HG03159 (cell line): ENCODE data around the gene LVRN.
A peak's percentile ranks its signal among the peaks of the same experiment; 100 is the strongest.

ENCODE experiments used
- ATAC-seq: cut with Tn5 transposase; IDR thresholded peaks from one replicate; pipeline ENCODE4 v1.9.1; 2021; ENCODE audit warnings: mild to moderate bottlenecking, moderate library complexity; ENCODE audit not compliant: unreplicated experiment

LVRN gene

DNA sequence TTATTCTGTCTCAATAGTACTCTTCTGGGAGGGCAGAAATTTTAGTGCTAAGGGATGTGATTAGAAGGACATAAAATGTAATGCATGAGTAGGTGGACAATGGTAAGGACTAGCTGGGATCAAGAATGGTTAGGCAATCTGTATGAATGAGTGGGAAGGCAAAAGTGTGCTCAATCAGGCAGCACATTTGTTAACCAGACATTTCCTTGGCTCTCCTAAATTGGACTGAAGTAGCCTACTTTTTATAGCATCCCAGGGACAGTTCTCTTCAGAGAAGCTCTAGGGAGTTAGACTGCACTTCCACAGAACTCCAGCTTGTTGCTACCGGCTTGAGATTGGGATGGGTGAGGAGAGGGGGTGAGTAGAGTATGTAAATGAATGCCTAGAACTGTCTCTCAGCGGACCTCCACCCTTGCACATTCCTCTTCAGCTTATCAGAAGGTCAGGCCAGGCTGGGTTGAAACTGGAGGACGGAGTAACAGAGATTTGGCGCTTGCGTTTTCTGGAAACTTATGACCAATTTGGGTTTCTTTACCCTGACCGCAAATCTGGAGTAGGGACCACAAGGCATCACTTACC lies 51.0 kb downstream of the LVRN start:
- no peak for ATAC-seq

DNA sequence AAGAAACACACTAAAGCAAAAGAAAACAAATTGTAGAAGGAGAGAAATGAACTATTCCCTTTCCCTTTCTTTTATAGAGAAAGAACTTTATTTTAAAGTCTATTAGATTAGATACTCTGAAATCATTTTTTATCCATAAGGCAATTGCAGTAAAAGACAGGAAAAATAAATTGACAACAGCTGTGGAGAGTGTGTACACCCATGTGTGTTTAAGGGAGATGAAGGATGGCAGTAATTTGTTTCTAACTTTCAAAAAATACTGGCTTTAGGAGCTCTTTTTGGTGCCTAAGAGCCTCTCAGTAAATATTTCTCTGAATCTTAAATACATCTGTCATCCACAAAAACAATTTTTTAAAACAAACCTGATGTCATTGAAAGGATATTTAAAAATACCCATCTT lies 51.7 kb downstream of the LVRN start:
- no peak for ATAC-seq

DNA sequence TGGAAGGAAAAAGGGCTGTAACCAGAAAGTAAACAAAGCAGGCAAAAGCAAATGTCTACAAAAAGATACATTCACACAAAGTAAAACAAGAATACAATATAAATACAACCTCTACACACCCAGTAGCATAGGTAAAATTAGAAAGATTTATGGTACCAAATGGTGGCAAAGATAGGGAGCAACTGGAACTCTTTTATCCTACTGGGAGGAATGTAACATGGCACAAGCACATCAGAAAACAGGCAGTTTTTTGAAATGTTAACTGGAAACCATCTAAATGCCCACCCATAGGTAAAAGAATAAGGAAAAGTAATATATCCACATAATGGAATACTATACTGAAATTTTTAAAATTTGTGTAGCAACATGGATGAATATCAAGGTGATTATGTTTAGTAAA lies 61.3 kb downstream of the LVRN start:
- ATAC-seq: no peak

DNA sequence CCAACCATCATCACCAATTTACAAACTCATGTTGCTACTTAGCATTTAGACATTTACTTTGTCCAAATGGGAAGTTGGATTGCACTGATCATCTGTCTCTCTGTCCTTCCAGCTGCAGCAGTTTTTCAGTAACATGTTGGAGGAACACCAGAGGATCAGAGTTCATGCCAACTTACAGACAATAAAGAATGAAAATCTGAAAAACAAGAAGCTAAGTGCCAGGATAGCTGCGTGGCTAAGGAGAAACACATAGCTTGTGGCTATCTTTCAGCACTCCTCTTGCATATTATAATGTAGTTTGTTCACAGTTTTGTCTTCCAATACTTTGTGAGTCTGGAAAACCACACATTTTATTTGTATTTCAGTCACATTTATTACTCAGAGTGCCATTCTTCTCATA lies 63.6 kb downstream of the LVRN start:
- ATAC-seq: no peak

DNA sequence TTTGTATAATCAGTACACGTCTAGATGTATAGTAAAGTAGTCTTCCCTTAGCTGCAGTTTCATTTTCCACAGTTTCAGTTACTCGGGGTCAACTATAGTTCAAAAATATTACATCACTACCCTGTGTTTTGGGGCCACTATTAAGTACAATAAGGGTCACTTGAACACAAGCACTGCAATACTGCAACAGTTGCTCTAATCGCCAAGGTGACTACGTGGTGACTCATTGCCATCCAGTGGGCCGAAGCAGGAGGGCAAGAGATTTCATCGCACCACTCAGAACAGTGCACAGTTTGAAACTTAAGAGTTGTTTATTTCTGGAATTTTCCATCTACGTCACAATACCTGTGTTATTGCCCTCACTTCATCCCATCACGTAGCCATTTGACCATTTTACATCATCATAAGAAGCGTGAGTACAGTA lies 69.8 kb downstream of the LVRN start, which contains the start of gene ARL14EPL:
TSS of gene ARL14EPL (plus strand) at position 379 of the 424 bp plus-strand sequence. CDS start 18,994 bp downstream, outside the sequence.
- ATAC-seq: peak; percentile 80

DNA sequence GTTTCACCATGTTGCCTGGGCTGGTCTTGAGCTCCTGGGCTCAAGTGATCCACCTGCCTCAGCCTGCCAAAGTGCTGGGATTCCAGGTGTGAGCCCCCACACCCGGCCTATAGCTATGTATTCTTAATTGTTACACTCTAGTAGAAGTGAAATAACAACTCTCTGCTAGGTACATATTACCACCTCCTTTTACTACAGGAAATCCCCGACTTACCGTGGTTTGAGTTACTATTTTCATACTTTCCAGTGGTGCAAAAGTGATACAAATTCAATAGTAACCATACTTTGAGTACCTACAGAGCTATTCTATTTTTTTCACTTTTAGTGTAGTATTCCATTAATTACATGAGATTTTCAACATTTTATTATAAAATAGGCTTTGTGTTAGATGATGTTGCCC lies 70.7 kb downstream of the LVRN start:
- ATAC-seq: no peak

DNA sequence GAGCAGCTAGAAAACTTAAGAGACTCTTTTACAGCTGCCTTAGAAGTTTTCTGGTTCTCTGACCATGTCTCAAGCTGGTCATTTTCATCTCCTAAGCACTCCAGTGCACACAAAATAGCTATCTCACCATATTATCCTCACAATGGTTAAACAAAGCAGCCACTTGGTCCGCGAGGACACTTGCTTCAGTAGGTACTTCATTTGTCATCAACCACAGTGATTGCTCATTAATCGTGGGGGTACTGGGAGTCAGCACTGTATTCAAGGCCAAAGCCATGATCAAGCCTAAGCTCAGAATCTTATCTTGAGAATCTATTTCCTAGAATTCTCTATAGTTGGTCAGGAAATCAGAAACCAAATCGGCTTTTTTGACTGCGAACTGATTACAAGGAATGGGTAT lies 72.8 kb downstream of the LVRN start:
- ATAC-seq: no peak

DNA sequence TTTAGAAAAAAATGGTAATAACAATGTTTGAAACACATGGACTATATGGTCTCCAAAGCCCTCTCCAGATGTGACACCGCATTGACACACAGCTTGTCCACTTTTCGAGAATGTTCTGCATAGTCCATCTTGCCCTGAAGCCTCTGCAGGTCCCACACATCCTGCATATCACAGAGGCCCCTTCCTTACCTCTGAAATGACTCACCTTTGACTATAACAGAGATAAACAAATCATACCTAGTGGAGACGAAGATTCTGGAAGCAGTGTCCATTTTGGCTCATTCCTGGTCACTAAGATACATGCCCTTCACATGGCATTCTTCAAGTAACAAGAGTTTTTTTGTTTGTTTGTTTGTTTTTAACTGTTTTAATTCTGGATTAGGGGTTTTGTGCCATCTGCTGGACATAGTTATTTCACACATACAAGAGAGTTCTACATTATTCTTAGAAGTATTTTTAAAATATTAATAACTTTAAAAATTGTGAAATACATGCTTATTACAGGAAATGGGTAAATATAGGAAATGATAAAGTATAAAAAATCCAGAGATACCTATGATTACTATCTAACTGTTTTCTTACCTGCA lies 75.1 kb downstream of the LVRN start:
- ATAC-seq: no peak

DNA sequence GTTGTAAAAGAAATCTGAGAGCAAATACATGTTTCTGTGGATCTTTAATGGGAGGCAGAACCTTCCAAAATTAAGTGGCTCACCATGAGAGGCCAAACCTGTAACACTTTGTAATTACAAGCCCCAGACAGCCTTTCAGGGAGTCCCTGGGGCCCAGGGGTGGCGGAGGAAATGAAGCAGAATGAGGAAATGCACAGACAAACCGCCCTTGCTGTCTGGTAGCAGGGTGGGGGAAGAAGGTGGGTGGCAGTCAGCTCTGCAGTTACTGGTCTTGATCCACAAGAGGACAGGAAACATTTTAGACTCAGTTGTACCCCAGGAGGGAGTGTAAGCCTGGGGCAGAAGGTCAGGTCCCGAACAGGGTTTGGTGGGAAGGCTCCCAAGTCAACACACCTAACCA lies 76.5 kb downstream of the LVRN start:
- peak; percentile 78 for ATAC-seq

DNA sequence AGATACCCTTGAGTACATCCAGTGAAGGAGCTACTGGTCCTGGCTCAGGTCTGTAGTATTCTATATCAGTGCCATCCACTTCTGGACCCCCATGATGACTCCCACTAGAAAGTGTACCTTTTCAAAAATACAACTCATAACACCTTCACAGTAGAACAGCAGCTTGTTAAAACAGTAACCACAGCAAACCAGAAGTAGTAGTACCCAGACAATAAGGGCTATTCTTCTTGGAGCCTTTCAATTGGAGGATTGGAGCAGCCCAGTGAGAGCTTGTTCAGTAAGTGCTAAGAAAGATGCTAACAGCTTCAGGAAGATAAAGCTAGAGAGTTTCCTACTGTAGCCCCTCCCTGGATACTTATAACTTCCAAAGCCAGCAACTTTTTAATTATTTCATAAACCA lies 80.1 kb downstream of the LVRN start:
- ATAC-seq: no peak

DNA sequence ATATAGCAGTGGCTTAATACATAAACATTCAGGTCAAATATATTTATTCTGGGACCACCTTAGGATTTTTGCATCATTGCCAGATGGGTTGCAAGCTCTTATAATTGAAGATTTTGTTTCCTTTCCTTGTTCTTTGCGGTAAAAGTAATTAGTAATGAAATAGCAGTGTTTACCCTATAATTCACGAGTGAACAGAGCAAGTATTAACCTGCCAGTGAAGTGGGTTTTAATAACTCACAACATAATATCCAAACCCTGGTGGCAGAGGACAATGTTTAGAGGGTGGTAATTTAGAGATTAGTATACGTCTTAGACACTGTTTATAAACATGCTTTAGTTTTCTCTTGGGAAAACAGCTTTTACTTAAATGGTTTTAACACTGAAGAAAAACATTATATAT lies 81.8 kb downstream of the LVRN start:
- no peak for ATAC-seq

DNA sequence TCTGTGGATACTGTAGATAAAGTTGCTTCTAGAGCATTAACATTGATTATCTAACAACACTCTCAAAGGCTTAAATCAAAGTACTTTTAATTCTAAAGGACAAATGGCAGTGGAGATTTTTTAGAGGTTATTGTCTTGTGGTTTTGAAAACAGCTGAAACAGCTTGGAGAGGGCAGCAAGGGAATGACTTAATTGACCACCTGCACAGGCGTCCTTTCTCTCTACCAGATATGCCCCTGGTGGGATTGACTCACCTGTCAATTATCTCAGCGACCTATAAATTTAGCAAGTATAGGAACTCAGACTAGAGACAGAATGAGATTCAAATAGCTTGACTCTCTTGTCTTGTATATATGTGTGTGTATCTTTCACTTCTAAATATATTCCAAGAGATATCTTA lies 83.5 kb downstream of the LVRN start:
- no peak for ATAC-seq

DNA sequence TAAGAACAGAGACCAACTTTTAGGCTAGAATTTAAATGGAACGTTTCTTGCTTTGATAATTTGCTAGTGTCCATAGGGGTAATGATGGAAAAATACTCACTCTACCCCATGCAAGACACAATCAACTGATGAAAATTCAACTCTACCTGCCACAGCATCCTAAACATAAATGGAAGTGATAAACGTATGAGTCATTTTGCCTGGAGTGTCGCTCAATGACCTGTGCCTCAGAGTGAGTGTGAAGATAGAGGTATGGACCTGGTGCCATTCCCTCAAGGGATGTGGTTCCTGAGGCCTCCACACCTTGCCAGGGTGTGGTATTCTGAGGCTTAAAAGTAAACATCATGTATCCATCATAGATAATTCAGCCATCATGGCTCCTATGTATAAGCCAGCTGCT lies 84.0 kb downstream of the LVRN start:
- ATAC-seq: no peak

DNA sequence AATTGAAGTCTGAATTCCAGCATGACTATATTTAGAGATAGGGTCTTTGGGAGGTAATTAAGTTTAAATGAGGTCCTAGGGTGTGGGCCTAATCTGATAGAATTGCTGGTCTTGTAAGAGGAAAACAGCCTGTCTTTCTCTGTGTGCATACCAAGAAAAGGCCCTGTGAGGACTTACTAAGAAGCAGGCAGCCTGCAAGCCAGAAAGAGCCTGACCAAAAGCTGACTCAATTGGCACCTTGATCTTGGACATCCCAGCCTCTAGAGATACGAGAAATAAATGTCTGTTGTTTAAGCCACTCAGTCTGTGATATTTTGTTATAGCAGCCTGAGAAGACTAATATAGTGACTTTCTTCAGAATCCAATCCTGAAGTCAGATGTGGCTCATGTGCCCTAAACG lies 84.5 kb downstream of the LVRN start:
- no peak for ATAC-seq

DNA sequence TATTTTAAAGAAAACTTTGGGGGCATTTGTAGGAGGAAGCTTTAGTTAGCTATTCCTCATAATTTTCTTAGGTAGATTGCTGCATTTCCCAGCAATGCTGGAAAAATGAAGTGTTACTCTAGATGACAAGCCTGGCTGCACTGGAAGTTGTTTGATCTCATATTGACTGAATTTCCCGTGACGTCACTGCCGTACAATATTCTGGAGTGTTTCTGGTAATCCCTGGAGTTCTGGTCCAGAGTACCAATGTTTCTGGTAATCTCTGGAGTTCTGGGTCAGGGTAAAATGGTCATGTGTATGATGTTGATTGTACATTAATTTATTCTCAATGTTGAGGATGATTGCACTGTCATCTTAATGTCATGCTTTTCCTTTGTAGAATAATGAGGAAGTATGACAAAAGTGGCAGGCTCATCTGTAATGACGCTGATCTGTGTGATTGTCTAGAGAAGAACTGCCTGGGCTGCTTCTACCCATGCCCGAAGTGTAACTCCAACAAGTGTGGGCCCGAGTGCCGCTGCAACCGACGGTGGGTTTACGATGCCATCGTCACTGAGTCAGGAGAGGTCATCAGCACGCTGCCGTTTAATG lies 96.2 kb downstream of the LVRN start:
- ATAC-seq: no peak

DNA sequence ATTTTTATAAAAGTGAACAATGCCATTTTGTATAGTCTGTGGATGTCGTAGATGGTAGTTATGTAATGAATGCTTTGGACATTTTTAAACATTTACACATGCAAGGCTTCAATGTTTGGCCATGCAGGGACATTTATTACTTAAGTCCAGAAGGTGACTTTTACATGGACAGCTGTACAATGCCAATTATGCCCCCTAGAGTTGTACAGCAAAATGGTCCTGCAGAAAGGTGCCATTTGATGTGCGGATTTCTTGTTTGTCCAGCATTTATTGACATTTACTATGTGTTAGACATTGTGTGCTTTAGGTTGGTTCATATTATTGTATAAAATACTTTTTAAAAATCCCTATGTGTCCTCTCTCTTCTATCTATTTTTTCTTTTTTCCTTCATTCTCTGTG lies 100.1 kb downstream of the LVRN start:
- ATAC-seq: no peak

DNA sequence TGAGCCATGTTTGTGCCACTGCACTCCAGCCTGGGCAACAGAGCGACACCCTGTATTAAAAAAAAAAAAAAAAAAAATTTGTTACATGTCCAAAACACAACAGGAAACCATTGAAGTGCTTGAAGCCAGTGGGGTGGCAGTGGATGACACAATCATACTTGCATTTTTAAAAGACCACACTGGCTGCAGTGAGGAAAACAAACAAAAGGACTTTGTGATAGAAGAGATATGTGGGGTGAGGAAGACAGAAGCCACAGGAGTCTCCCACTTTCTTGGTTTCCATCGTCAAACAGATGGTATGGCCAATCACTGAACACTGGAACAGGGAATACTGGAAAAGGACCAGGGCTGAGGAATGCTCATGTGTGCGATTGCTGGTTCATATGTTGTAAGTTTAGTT lies 101.7 kb downstream of the LVRN start:
- ATAC-seq: no peak

DNA sequence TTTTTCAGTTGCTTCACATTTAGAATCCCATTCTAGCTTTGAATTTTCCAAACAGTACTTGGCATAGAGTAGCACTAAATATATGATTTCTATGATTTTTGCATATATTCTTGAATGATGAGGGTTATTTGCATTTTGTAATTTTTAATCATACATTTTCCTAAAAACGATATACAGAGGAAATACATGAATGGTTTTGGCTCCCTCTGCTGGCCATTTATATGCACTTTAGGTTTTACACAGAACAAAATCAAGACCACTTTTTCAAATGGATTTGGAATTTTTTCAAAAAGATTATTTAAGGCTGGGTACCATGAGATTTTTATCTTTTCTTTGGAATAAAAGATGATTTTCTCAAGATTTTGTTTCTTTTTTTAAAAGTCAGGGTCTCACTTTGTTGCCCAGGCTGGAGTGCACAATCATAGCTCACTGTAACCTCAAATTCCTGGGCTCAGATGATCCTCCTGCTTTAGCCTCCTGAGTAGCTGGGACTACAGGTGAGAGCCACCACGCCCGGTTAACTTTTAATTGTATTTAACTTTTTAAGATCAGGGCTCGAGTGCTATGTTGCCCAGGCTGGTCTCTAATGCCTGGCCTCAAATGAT lies 105.9 kb downstream of the LVRN start:
- peak; percentile 63 for ATAC-seq

DNA sequence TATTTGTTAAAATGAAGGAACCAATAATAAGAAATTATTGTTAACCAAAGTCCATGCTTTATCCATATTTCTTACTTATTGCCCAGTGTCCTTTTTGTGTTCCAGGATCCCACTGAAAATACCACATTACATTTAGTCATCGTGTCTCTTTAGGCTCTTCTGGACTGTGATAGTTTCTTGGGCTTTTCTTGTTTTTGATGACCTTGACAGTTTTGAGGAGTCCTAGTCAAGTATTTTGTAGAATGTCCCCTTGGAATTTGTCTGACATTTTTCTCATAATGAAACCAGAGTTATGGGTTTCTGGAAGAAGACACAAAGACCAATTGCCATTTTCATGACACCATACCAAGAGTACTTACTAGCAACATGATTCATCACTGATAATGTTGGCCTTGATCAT lies 108.9 kb downstream of the LVRN start:
- ATAC-seq: no peak

DNA sequence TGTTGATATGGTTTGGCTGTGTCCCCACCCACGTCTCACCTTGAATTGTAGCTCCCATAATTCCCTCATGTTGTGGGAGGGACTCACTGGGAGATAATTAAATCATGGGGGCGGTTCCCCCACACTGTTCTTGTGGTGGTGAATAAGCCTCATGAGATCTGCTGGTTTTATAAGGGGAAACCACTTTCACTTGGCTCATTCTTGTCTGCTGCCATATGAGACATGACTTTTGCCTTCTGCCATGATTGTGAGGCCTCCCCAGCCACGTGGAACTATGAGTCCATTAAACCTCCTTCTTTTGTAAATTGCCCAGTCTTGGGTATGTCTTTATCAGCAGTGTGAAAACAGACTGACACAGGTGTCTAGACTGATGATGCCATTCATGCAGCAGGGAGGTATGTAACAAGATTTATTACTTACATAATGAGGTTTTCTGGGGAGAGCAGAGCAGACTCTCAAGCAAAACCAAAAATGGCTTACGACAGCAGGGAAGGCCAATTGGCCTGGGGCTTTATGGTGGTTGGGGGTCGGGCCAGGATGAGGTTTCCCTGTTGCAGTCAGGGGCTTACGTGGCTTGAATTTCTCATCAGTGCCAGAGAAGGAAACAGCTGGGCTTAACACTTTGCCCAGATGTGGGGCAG lies 113.0 kb downstream of the LVRN start:
- ATAC-seq: no peak

DNA sequence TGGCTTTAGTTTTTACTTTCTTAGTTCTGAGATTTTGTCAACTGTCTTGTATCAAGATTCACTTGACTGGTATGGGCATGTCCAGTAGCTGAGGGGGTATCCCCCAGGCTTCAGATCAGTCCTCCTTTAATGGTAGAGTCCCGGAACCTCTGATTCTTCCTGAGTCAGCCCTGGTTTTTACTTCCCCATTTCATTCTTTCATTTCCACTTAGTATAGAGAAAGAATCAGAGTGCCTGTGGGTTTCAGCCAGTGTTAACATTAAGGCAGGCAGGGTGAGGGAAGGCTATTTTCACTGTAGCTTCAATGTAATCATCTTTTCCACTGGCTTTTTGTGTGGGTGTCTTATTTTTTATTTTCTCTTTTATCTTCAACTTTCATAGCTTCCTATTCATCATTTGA lies 114.2 kb downstream of the LVRN start:
- peak; percentile 99 for ATAC-seq
